Activated CD8-positive, alpha-beta memory T cell treated with anti-CD3 and anti-CD28 coated beads, Interleukin-2, amount 10 ng/mL, durations not matched to agents 7 days and 5 days (primary cell): ENCODE data around the gene APP. TPM values are rescaled to one million over a fixed set of nuclear protein-coding genes. Genes with fewer than 3 reads are reported as not detected.

ENCODE experiments used
- ATAC-seq: fragments of 150-1000 bp; cut with Tn5 transposase; one replicate; pipeline ENCODE4 v1.10.0; 2021; ENCODE audit warnings: moderate library complexity
- CTCF ChIA-PET: fragments of 350-600 bp; sonication (Branson Sonifier 250); formaldehyde crosslinking; loops from one replicate; lab custom pipeline; 2021; ENCODE audit warnings: antibody characterized with exemption; lab: Charles Lee
- DNase-seq: peaks from one replicate; pipeline ENCODE4 v3.0.0-alpha.2; 2020
- H3K27ac Mint-ChIP-seq: one replicate; pipeline ENCODE4 v1.8.0; 2021; ENCODE audit warnings: mild to moderate bottlenecking, mixed read lengths
- H3K27me3 Mint-ChIP-seq: one replicate; pipeline ENCODE4 v1.8.0; 2021; ENCODE audit warnings: mixed read lengths
- H3K36me3 Mint-ChIP-seq: one replicate; pipeline ENCODE4 v1.8.0; 2021; ENCODE audit warnings: mild to moderate bottlenecking, mixed read lengths
- H3K4me1 Mint-ChIP-seq: one replicate; pipeline ENCODE4 v1.8.0; 2021; ENCODE audit warnings: mixed read lengths
- H3K4me3 Mint-ChIP-seq: one replicate; pipeline ENCODE4 v1.8.0; 2021; ENCODE audit warnings: mild to moderate bottlenecking, moderate library complexity, mixed read lengths
- H3K9me3 Mint-ChIP-seq: one replicate; pipeline ENCODE4 v1.8.0; 2022; ENCODE audit warnings: low read depth, mixed read lengths
- total RNA-seq, 2 experiments: library from RNA; stranded (reverse); gene quantifications; one replicate each; pipeline ENCODE4 v1.2.3, GENCODE V29; 2021

APP gene
- total RNA-seq, 2 experiments from 2014 or later, result 11.2 to 25.1 TPM

DNA sequence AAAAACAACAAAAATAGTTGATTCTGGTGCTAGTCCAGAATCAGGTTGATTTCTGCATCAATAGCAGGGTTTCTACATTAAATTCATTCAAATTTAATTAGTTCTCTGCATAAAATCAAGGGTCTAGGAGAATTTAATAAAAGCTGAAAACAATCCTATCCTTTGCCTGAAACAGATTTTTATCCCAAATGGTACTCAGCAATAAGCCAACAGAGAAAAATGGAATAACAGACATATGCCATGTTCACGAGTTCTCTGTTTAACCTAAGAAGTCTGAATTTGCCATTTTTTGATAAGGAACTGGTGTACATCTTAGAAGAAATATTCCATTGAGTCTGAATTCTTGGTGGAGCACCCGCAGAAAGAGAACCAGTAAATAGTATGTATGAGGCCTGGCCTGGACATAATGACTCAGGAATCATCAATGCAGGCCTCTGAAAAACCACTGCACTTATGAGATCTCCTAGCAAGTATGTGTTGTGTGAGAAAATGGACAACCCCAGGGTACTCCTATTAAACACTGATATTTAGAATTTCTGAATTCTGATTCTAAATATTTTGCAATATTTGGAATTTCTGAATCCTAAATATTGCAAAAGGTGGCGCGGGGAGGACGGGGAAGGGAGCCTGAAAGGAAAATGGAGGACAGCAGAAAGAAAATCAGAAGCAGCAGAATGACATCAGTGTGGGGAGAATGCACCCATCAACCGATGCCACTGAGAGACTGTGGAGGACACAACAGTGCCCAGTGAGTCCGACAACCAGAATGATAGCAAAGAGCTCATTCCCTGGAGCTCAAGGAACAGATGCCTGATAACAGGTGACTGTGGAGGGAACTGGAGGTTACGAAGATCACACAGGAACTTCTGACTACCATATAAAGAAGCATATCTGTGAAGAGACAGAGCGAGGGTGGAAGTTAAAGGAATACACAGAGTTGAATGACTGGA, 97.6 kb downstream of the APP start:
- ATAC-seq, result no peak
- no peaks in the 10 kb centered on the region for H3K36me3 Mint-ChIP-seq
- H3K27me3 Mint-ChIP-seq, result no peaks in the 10 kb centered on the region
- H3K27ac Mint-ChIP-seq, result no peak overlapping the region
- no peak overlapping the region for H3K4me3 Mint-ChIP-seq
- DNase-seq, result no peak
- CTCF ChIA-PET, result interaction anchor here (0.6 kb wide), 1 partner anchor 40 kb away, joined by 3 read pairs; no protein-coding TSS in a partner anchor
- peaks cover 13% of the 10 kb centered on the region for H3K4me1 Mint-ChIP-seq
- H3K9me3 Mint-ChIP-seq, result no peaks in the 10 kb centered on the region

DNA sequence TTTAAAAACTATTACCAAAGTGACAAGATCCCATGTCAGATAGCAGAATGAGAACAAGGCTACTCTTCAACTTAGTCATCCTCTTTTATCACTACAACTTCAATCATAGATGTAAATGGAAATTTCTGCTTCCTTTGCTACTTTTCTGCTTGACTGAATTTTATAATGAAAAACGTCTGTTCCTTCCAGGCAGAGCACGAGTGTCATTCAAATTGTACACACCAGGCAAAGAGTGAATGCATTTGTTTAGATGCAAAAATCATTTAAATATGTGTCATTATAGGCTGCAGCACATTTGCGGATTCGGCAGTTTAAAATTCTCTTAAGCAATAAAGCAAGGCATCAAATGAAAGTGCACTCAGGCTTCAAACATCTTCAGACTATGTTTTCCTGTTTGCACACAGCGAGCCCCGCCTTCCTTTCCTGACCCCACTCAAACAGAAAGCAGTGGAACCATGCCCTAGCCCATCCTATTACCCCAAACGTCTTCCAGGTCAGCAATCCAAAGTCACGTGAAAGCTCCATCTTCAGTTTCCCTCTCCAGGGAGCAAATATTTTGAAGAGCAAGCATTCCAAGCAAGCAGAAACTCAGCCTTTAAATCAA, 99.6 kb downstream of the APP start:
- H3K4me1 Mint-ChIP-seq, result peaks cover 13% of the 10 kb centered on the region
- CTCF ChIA-PET, result no interaction called here
- H3K36me3 Mint-ChIP-seq, result no peaks in the 10 kb centered on the region
- H3K27ac Mint-ChIP-seq, result peak overlapping the region; percentile 27
- no peaks in the 10 kb centered on the region for H3K27me3 Mint-ChIP-seq
- ATAC-seq, result peak; percentile 60
- no peaks in the 10 kb centered on the region for H3K9me3 Mint-ChIP-seq
- H3K4me3 Mint-ChIP-seq, result peak overlapping the region; percentile 64
- no peak for DNase-seq

DNA sequence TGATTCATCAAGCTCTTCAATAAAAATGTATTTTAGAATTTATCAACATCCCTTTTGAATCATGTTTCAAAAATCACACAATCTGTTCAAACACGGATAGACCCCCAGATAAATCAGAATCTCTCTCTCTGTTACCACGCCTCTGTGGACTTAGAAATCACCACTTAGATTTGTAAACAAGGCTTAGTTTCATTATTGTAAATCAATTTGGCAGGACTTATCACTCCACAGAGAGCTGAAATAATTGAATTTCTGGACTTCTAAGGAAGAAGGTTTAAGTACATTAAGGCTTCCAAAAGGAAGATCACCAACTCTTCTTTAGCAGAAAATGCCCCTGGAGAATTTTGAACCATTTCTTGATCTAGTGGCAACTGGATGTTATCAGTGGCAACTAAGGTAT, 100.4 kb downstream of the APP start:
- Mint-ChIP-seq H3K27me3 (no peaks in the 10 kb centered on the region), H3K27ac (no peak overlapping the region), H3K4me1 (peaks cover 13% of the 10 kb centered on the region), H3K9me3 (no peaks in the 10 kb centered on the region), H3K36me3 (no peaks in the 10 kb centered on the region), H3K4me3 (no peak overlapping the region)
- ATAC-seq, result no peak
- CTCF ChIA-PET, result no interaction called here
- no peak for DNase-seq

DNA sequence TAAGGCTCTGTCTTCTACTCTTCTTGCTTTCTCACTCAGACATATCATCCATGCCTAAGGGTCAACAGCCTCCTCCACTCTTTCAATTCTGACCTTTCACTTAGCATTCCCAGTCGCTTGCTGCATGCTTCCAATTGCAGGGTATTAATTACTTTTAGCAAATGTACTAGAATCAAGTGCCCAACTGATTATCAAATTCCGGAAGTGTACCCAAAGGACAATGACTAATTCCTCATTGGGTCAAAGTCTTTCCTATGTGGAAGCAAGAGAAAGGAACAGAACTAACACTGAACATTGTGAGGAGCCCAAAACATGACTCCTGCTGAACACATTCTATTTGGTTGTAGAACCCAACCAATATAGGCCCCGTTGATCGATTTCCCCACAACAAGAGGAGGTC, 101.8 kb downstream of the APP start:
- ATAC-seq (no peak), DNase-seq (no peak)
- Mint-ChIP-seq H3K27me3 (no peaks in the 10 kb centered on the region), H3K36me3 (no peaks in the 10 kb centered on the region), H3K27ac (no peak overlapping the region), H3K4me3 (no peak overlapping the region), H3K4me1 (peaks cover 13% of the 10 kb centered on the region), H3K9me3 (no peaks in the 10 kb centered on the region)
- CTCF ChIA-PET, result no interaction called here

DNA sequence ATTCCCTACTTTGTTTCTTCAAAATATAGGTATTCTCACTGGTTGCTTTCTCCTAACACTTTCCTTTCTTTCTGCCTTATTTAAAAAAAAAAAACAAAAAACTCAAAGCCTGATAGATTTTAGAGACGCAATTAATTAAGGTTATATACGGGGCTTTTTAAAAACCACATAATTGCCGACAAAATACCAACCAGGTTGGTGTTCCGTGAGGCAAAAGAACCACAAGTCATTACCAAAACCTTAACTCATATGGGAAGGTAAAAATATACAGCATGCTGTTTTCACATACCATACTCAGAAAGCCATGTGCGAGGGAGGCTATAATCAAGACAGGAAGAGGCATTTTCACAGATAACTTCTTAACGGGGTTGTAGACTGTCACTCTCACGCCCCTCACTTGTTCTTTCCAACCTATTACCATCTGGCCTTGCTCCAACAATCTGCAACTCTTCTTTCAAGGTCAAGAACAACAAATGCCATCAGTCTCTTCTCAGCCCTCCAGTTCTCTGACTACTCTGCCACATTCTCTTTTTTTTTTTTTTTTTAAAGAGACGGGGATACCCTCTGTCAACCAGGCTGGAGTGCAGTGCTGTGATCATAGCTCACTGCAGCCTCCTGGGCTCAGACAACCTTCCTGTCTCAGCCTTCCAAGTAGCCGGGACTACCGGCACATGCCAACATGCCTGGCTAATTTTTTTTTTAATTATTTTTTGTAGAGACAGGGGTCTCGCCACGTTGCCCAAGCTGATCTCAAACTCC, 102.6 kb downstream of the APP start:
- Mint-ChIP-seq H3K27me3 (no peaks in the 10 kb centered on the region), H3K36me3 (no peaks in the 10 kb centered on the region), H3K27ac (no peak overlapping the region), H3K4me3 (no peak overlapping the region), H3K4me1 (peaks cover 13% of the 10 kb centered on the region), H3K9me3 (no peaks in the 10 kb centered on the region)
- ATAC-seq (no peak), DNase-seq (no peak)
- CTCF ChIA-PET, result no interaction called here

DNA sequence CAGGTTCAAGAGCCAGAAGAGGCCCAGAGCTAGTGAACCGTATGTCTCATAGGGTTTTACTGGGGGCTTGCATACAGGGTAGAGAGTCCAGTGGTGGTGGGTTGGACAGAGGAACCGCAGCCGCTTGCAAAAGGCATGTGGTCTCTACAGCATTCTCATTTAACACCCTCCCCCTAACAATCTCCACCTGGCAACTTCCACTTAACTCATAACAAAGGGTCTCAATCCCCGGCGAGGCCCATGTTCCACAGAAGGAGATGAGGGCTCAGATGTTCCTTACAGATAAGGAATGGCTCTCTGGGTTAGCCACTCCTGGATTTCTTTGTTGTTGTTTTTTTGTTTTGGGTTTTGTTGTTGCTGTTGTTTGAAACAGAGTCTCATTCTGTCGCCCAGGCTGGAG, 106.1 kb downstream of the APP start:
- Mint-ChIP-seq H3K27me3 (no peaks in the 10 kb centered on the region), H3K27ac (no peak overlapping the region), H3K36me3 (no peaks in the 10 kb centered on the region), H3K9me3 (no peaks in the 10 kb centered on the region), H3K4me1 (peaks cover 2% of the 10 kb centered on the region), H3K4me3 (no peak overlapping the region)
- DNase-seq (no peak), ATAC-seq (no peak)
- CTCF ChIA-PET, result interaction anchor here (1.1 kb wide), 1 partner anchor 9 kb away, joined by 3 read pairs; no protein-coding TSS in a partner anchor

DNA sequence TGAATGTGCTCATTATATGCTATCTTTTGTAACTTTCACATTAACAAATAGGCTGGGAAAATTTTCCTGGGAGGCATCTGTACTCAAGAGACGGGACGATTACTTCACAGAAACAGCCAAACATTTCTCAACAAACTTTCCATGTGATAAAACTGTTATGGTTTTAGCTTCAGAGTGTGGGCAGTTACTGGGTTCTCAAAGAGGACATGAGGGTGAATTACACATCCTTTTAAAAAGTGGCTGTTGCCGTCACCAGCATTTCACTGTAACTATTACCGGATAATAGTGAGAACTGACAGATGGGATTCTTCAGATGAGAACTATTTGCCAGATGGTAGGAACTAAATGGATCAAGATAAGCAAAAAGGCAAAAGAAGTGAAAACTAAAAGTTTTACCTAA, 109.1 kb downstream of the APP start:
- no peak for ATAC-seq
- Mint-ChIP-seq H3K27ac (no peak overlapping the region), H3K9me3 (no peaks in the 10 kb centered on the region), H3K4me3 (no peak overlapping the region), H3K27me3 (no peaks in the 10 kb centered on the region), H3K4me1 (no peaks in the 10 kb centered on the region), H3K36me3 (peaks cover 1% of the 10 kb centered on the region)
- CTCF ChIA-PET, result no interaction called here
- no peak for DNase-seq

DNA sequence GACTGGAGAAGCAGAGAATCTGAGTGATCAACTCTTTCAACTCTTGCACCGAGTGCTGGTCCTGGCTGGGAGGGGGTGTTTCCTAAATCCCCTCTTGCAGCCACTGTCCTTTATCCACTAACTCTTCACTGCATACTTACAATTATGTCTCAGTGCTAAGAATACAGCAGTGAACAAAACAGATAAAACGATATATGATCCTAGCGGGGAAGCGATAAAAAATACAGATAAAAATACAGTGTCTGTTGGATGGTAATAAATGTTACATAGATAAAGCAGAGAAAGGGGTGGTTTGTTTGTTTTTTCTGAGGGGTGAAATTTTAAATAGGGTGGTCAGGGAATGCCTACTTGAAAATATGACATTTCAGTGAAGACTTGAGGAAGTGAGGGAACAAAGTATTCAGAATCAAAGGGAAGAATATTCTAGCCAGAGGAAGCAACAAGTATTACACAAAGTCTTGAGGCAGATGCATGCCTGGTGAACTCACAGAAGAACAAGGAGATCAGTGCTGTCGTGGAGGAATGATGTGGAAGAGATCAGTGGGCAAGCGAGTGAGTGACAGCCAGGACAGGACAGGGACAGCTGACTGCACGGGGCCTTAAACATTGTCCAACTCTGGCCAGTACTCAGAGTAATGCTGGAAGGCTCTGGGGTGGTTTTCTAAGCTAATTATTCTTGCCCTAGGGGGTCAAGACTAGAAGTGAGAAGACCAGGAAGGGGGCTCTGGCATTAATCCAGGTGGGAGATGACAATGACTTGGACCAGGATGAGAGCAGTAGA, 110.0 kb downstream of the APP start:
- no peaks in the 10 kb centered on the region for H3K27me3 Mint-ChIP-seq
- peaks cover 1% of the 10 kb centered on the region for H3K36me3 Mint-ChIP-seq
- H3K4me1 Mint-ChIP-seq, result no peaks in the 10 kb centered on the region
- CTCF ChIA-PET, result no interaction called here
- H3K9me3 Mint-ChIP-seq, result no peaks in the 10 kb centered on the region
- H3K4me3 Mint-ChIP-seq, result no peak overlapping the region
- H3K27ac Mint-ChIP-seq, result no peak overlapping the region
- ATAC-seq, result no peak
- no peak for DNase-seq

DNA sequence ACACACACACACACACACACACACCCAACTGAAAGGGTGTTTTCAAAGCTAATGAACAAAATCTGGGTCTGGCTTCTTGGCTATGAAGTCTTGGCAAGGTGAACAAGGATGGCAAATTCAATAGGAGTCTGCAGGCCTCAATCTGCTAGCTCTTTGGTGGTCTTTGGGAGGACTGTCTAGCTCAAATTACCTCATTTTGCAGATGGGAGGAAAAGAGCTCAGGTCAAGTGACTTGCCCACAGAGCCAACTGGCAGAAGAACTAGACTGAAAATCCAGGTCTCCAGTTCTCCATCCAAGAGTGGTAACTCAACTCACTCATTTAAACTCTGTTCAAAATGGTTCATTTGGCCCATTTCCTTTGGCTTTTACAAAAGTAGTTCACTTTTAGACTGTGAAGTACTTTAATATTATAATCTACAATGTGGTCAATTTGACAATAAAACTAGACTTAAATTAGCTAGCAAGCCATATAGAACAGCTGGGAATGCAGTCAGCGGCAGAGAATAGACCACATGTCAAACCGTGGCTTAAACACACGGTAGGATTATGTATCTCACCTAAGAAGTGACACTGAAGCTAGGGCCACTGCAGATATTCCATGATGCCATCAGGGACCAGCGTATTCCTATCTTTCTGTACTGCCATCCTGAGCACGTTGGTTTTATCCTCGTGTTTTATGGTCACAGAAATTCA, 112.9 kb downstream of the APP start:
- no peak overlapping the region for H3K27ac Mint-ChIP-seq
- peaks cover 1% of the 10 kb centered on the region for H3K36me3 Mint-ChIP-seq
- H3K4me3 Mint-ChIP-seq, result no peak overlapping the region
- no peaks in the 10 kb centered on the region for H3K4me1 Mint-ChIP-seq
- ATAC-seq, result no peak
- no peak for DNase-seq
- H3K27me3 Mint-ChIP-seq, result no peaks in the 10 kb centered on the region
- CTCF ChIA-PET, result no interaction called here
- no peaks in the 10 kb centered on the region for H3K9me3 Mint-ChIP-seq

DNA sequence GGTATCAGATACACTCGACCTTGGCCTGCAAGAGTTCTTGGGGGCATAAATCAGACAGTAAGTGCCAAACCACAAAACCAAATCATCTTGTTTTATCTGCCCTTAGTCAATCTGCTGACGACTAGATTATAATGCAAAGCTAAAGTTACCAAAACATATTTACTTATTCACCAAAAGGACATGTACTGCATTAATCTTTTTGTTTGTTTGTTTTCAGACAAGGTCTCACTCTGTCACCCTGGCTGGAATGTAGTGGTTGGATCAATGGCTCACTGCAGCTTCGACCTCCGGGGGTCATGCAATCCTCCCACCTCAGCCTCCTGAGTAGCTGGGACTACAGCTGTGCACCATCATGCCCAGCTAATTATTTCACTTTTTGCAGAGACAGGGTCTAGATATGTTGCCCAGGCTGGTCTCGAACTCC, 114.7 kb downstream of the APP start:
- CTCF ChIA-PET, result interaction anchor here (0.9 kb wide), 2 partner anchors 9 to 102 kb away, joined by 3 read pairs; no protein-coding TSS in a partner anchor
- Mint-ChIP-seq H3K27me3 (no peaks in the 10 kb centered on the region), H3K9me3 (no peaks in the 10 kb centered on the region), H3K4me3 (no peak overlapping the region), H3K27ac (no peak overlapping the region), H3K36me3 (peaks cover 1% of the 10 kb centered on the region), H3K4me1 (no peaks in the 10 kb centered on the region)
- ATAC-seq (no peak), DNase-seq (no peak)

DNA sequence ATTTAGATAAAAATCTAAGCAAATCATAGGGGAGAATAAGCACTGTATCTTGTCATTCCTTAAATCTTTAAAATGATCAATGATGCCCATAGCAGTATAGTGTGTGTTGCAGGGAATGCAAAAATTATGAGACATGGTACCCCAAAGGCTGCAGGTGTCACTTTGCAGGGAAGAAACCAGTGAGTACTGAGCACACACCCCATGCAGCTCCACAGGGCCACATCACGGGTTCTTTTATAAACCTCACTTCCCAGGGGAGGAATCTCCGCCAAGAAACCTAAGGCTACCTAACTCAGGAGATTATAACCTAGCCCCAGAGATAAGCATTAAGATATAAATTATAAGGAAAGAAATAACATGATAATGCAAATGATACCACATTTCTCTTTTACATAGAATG, 115.6 kb downstream of the APP start:
- CTCF ChIA-PET, result interaction anchor here (0.9 kb wide), 1 partner anchor 10 kb away, joined by 3 read pairs; no protein-coding TSS in a partner anchor
- Mint-ChIP-seq H3K4me3 (no peak overlapping the region), H3K27me3 (no peaks in the 10 kb centered on the region), H3K4me1 (no peaks in the 10 kb centered on the region), H3K27ac (no peak overlapping the region), H3K36me3 (peaks cover 1% of the 10 kb centered on the region), H3K9me3 (no peaks in the 10 kb centered on the region)
- no peak for DNase-seq
- ATAC-seq, result no peak

DNA sequence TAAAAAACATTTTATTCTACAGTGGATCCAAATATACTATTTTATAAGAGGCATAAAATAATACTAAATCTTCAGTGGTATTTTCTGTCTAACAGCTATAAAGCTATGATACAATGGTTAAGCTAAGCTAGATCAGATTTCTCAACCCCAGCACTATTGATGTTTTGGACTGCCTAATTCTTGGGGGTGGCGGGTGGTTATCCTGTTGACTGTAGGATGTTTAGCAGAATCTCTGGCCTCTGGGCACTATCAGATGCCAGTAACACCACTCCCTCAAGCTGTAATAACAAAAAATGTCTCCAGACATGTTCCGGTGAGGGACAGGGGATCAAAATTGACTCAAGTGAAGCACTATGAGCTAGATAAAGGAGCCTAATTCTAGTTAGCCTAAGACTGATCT, 118.5 kb downstream of the APP start:
- H3K4me1 Mint-ChIP-seq, result no peaks in the 10 kb centered on the region
- H3K27ac Mint-ChIP-seq, result no peak overlapping the region
- H3K36me3 Mint-ChIP-seq, result no peaks in the 10 kb centered on the region
- DNase-seq (no peak), ATAC-seq (no peak)
- H3K4me3 Mint-ChIP-seq, result no peak overlapping the region
- H3K27me3 Mint-ChIP-seq, result no peaks in the 10 kb centered on the region
- CTCF ChIA-PET, result no interaction called here
- H3K9me3 Mint-ChIP-seq, result no peaks in the 10 kb centered on the region
